Activated T-helper 2 cell treated with anti-CD3 and anti-CD28 coated beads, Interferon-gamma antibody, Interleukin-2, Interleukin-4, amounts not matched to agents 10 μg/mL and 5 μg/mL and 100 μg/mL, durations not matched to agents 14 hours and 24 hours and 36 hours (primary cell): ENCODE data around the gene YAP1. TPM values are rescaled to one million over a fixed set of nuclear protein-coding genes. Genes with fewer than 3 reads are reported as not detected.

Experiments used
- DNase-seq: peaks from one replicate; pipeline ENCODE4 v3.0.0; 2021; ENCODE audit warnings: low spot score
- H3K27ac Mint-ChIP-seq: one replicate; pipeline ENCODE4 v1.8.0; 2021; ENCODE audit warnings: mixed read lengths
- H3K27me3 Mint-ChIP-seq: one replicate; pipeline ENCODE4 v1.8.0; 2021; ENCODE audit warnings: low read depth, mixed read lengths
- H3K36me3 Mint-ChIP-seq: one replicate; pipeline ENCODE4 v1.8.0; 2021; ENCODE audit warnings: low read depth, mixed read lengths
- H3K4me1 Mint-ChIP-seq: one replicate; pipeline ENCODE4 v1.8.0; 2021; ENCODE audit warnings: low read depth, mixed read lengths
- H3K4me3 Mint-ChIP-seq: one replicate; pipeline ENCODE4 v1.8.0; 2021; ENCODE audit warnings: low read depth, mild to moderate bottlenecking, moderate library complexity, mixed read lengths
- H3K9me3 Mint-ChIP-seq: one replicate; pipeline ENCODE4 v1.8.0; 2021; ENCODE audit warnings: mixed read lengths
- intact Hi-C: fragments of 100-400 bp; cut with micrococcal nuclease; formaldehyde crosslinking; loops from one replicate; pipeline ENCODE4 v1.15.1; 2023
- total RNA-seq: library from RNA; stranded (reverse); gene quantifications from 2 replicates; pipeline ENCODE4 v1.2.3, GENCODE V29; 2022

Gene YAP1
- total RNA-seq, 1 donor from 2014 or later, result not detected

DNA sequence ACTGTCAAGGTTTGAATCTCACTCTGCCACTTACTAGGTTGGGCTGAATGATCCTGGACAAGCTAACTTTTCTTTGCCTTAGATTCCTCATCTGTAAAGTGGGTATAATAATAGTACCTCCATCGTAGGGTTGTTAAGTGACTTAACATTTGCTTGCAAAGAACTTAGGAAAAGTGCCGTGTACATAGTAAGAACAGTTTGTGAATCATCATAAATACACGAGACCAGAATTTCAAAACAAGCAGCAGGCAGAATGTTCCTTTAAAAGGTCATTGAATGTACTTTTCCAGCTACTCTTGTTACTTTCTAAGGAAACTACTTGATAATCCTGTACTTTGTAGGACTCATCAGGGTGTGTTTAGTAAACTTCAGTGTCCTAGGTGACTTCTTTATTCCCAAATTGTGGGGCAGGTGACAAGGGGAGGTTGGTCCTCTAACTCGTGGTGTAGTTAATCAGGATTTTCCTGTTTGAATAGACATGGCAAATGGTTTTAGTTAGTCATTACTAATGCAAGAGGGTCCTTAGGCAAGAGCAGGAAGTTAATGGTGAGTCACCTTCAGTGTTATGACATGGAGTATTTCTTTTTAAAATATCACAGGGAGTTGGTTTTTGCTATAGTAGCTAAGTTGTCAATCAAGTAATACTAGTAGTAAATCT is 67.9 kb downstream of the YAP1 start:
- Mint-ChIP-seq H3K27me3 (no peaks in the 10 kb centered on the region), H3K27ac (no peak overlapping the region), H3K4me3 (no peak overlapping the region), H3K36me3 (no peaks in the 10 kb centered on the region), H3K4me1 (no peaks in the 10 kb centered on the region), H3K9me3 (no peaks in the 10 kb centered on the region)
- DNase-seq, result no peak
- intact Hi-C loops, result no loop called here

DNA sequence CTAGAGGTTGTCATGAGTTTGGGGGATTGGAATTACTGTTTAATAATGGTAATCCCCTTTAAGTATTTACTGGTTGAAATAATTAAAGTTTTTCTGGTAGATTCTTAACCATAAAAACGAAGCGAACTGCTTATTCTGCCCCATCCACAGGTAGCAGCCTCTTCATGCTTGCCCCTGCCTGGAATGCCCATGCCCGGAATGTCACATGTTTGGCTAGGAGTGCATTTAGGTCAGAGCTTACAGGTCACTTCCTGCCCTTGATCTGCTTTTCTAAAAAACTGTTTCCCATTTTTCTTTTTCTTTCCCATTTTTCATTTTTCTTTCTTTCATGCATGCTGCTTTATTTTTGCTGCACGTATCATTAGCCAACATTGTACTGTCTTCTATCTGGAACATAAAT is 69.1 kb downstream of the YAP1 start:
- H3K4me1 Mint-ChIP-seq, result no peaks in the 10 kb centered on the region
- H3K36me3 Mint-ChIP-seq, result no peaks in the 10 kb centered on the region
- intact Hi-C loops, result no loop called here
- H3K27ac Mint-ChIP-seq, result no peak overlapping the region
- H3K27me3 Mint-ChIP-seq, result no peaks in the 10 kb centered on the region
- no peaks in the 10 kb centered on the region for H3K9me3 Mint-ChIP-seq
- no peak for DNase-seq
- H3K4me3 Mint-ChIP-seq, result no peak overlapping the region

DNA sequence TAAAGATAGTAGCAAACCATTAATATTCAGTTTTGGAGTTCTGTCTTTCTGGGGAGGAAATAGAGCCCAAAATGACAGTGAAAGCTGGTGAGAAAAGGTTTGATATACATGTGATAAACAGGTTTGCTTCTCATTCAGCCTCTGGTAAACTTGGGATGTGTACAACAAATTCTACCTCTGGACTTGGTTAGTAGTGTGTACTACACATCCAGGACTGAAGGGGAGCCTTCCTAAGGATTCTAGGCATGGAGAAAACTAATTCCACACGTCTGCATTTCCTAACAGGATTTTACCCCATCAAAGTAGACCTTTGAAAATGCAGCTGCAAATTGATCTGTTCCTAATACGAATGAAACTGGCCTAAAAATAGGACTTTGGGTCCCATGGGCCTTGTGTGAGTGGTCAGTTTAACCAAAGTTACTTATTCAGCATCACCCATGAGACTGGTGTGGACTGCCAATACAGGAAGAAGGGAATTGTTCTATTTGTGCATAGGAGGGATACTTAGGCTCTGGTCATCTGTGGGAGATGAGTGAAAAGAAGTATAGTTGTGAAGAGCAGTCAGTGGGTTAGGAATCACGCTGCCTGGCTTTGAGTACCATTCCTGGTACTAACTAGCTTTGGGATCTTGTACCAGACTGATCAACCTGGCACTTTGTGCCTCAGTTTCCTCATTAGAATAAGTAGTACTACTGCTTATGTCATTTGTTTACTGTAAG is 74.2 kb downstream of the YAP1 start:
- Mint-ChIP-seq H3K4me1 (no peaks in the 10 kb centered on the region), H3K9me3 (no peaks in the 10 kb centered on the region), H3K27me3 (peaks cover 3% of the 10 kb centered on the region), H3K4me3 (no peak overlapping the region), H3K36me3 (no peaks in the 10 kb centered on the region), H3K27ac (no peak overlapping the region)
- intact Hi-C loops, result no loop called here
- no peak for DNase-seq

DNA sequence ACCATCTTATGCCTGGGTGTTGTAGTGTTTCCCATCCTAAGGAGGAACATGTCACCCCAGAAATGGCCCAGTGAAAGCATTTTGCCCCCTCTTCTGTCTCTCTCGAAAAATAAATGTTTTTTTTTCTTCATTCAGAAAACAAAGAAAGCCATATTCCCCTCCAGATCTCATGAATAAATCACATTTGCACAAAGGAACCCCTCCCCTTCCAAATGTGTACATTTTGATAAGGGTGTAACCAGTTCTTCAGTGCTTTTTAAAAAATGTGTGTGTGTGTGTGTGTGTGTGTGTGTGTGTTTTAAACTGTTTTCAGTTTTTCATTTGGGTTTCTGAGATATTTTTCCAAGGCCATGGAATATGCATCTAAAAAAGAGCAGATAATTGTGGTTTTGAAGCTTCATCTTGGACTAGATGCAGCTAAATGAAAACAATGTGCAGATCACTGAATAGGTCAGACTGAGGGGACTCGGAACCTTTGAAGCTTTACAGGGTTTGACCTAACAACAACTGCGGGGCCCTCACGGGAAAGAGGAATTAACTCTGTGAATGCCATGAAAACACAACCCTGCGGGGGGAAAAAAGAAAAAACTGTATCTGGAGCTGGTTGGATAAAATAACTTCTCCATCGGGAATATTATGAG is 76.4 kb downstream of the YAP1 start:
- Mint-ChIP-seq H3K27ac (no peak overlapping the region), H3K4me3 (no peak overlapping the region), H3K36me3 (no peaks in the 10 kb centered on the region), H3K9me3 (no peaks in the 10 kb centered on the region), H3K4me1 (no peaks in the 10 kb centered on the region), H3K27me3 (peaks cover 5% of the 10 kb centered on the region)
- intact Hi-C loops, result no loop called here
- DNase-seq, result no peak

DNA sequence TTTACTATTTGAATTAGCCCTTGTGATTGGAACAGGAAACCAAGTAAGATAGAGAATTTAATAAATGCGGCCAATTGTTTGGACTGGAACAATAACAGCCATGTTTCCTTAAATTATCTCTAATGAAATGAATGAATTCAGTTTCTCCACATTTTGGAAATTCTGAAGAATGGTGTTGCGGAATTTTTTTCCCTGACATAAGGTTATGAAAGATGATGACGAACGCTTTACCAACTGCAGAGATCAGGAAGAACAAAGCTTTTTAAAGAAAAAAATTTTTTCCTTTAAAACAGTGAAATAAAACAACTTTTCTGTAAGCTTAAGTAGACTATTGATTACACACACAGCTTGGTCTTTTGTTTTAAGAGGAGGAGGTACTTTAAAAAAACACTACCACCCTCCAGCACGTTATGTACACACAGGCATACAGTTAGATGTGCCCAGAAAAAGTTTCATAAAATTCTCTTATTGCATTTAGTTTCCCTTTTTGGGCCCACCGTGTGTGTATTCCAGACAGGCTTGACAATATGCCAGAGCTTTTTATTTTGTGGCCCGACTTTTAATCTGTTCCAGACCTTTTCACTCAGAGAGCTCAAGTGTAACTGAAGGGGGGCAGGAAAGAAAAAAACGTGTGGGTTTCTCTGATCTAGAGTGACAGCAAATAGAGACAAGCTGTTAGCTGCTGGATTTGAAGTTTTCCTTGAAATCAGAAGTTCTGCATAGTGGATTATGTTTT is 77.3 kb downstream of the YAP1 start:
- DNase-seq, result no peak
- peaks cover 7% of the 10 kb centered on the region for H3K27me3 Mint-ChIP-seq
- no peak overlapping the region for H3K4me3 Mint-ChIP-seq
- H3K4me1 Mint-ChIP-seq, result no peaks in the 10 kb centered on the region
- intact Hi-C loops, result no loop called here
- H3K36me3 Mint-ChIP-seq, result no peaks in the 10 kb centered on the region
- H3K27ac Mint-ChIP-seq, result no peak overlapping the region
- H3K9me3 Mint-ChIP-seq, result no peaks in the 10 kb centered on the region

DNA sequence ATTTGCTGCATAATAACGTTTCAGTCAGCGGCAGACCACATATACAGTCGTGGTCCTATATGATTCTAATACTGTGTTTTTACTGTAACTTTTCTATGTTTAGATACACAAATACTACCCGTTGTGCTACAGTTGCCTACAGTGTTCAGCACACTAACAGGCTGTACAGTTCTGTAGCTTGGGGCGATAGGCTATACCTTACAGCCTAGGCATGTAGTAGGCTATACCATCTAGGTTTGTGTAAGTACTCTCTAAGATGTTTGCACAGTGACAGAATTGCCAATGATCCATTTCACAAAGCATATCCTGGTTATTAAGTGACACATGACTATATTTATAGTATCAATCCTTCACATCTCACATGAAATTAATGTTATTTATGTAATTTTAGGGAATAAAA is 78.2 kb downstream of the YAP1 start:
- no peak overlapping the region for H3K27ac Mint-ChIP-seq
- no peaks in the 10 kb centered on the region for H3K9me3 Mint-ChIP-seq
- no peak overlapping the region for H3K4me3 Mint-ChIP-seq
- peaks cover 7% of the 10 kb centered on the region for H3K27me3 Mint-ChIP-seq
- H3K36me3 Mint-ChIP-seq, result no peaks in the 10 kb centered on the region
- intact Hi-C loops, result no loop called here
- no peaks in the 10 kb centered on the region for H3K4me1 Mint-ChIP-seq
- DNase-seq, result no peak

DNA sequence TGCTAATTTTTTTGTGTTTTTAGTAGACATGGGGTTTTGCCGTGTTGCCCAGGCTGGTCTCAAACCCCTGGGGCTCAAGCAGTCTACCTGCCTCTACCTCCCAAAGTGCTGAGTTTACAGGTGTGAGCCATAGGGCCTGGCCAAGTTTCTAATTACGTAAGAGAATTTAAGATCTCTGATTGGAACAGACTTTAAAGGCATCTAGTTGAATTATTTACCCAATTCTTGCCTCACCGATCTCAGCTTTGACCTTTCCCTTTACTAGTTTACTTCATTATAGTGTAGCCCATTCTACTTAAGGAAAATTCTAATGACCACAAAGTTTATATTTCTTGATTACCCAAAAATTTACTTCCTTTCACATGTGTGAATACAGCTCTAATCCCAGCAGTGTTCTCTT is 81.6 kb downstream of the YAP1 start:
- no peak for DNase-seq
- no peaks in the 10 kb centered on the region for H3K36me3 Mint-ChIP-seq

DNA sequence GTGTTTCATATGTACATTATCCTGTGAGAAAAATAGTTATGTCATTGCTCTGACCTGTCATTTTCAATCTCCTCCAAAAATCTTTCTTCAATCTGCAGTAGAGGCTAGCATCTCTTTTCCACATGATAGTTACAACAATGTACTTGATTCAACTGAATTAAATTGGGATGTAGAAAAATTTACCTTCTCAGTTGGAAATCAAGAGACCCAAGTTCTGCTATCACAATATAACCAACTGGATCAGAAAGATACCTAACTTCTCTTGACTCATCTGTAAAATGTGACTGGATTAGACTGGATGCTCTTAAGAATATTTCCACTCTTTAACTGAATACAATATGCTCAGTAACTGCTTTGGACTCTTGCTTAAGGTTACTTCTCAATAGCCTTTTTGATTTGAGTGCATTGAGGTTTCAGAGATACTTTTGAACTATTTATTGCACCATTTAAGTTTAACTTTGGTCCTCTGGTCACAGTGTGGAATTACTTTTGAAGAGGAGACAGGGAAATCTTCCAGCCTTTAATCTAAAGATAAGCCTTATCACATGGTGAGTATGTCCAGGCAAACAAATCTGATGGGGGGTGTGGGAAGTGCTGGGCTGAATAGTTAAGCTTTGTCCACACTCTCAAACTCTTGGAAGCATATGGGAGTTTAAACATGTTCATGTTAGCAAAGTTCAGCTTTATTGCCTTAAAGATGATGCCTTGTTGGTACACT is 82.3 kb downstream of the YAP1 start:
- H3K9me3 Mint-ChIP-seq, result no peaks in the 10 kb centered on the region
- H3K36me3 Mint-ChIP-seq, result no peaks in the 10 kb centered on the region
- no peak overlapping the region for H3K27ac Mint-ChIP-seq
- DNase-seq, result no peak
- H3K27me3 Mint-ChIP-seq, result peaks cover 6% of the 10 kb centered on the region
- no peaks in the 10 kb centered on the region for H3K4me1 Mint-ChIP-seq
- intact Hi-C loops, result no loop called here
- H3K4me3 Mint-ChIP-seq, result no peak overlapping the region

More for the DNA sequence above, 81.6 kb downstream of the YAP1 start:
- no peak overlapping the region for H3K4me3 Mint-ChIP-seq
- H3K27ac Mint-ChIP-seq, result no peak overlapping the region
- peaks cover 8% of the 10 kb centered on the region for H3K27me3 Mint-ChIP-seq
- no peaks in the 10 kb centered on the region for H3K9me3 Mint-ChIP-seq
- intact Hi-C loops, result no loop called here
- no peaks in the 10 kb centered on the region for H3K4me1 Mint-ChIP-seq

DNA sequence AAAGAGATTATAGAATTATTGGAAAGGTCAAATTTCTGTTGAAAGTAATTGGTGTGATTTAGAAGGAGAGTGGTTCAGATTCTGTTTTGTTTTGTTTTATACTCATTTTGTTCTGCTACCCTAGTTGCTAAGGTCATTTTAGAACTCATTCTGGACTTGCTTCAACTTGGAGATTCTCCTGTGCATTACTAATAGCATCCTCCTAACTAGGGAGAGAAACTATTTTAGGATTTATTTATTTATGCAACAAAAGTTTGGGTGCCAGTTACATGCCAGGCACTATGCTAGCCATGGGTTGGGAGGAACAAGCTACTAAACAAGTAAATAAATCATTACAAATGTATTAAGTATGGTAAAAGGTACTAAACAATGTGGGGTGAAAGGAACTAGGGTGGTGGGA is 84.0 kb downstream of the YAP1 start:
- DNase-seq, result no peak
- H3K4me3 Mint-ChIP-seq, result no peak overlapping the region
- no peaks in the 10 kb centered on the region for H3K9me3 Mint-ChIP-seq
- H3K4me1 Mint-ChIP-seq, result no peaks in the 10 kb centered on the region
- no peak overlapping the region for H3K27ac Mint-ChIP-seq
- H3K27me3 Mint-ChIP-seq, result peaks cover 12% of the 10 kb centered on the region
- no peaks in the 10 kb centered on the region for H3K36me3 Mint-ChIP-seq
- intact Hi-C loops, result no loop called here

DNA sequence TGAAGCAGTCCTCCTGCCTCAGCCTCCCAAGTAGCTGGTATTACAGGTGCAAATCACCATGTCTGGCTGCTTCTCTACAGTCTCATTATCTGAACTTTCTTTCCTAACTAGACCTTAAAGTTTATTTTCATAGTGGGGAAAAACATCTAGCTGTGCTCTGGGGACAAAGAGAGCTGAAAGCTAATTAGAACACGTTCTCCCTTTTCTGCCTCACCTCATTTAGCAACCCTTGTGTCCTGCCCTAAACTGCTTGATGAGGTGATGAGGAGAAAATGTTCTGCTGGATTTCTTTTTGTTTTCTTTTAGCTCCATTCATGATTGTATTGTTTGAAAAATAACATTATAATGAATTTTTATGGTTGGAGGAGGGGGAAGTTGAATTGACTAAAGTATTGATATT is 84.7 kb downstream of the YAP1 start:
- no peaks in the 10 kb centered on the region for H3K36me3 Mint-ChIP-seq
- H3K27ac Mint-ChIP-seq, result no peak overlapping the region
- intact Hi-C loops, result no loop called here
- H3K4me3 Mint-ChIP-seq, result no peak overlapping the region
- peaks cover 11% of the 10 kb centered on the region for H3K27me3 Mint-ChIP-seq
- H3K9me3 Mint-ChIP-seq, result no peaks in the 10 kb centered on the region
- no peaks in the 10 kb centered on the region for H3K4me1 Mint-ChIP-seq
- DNase-seq, result no peak

DNA sequence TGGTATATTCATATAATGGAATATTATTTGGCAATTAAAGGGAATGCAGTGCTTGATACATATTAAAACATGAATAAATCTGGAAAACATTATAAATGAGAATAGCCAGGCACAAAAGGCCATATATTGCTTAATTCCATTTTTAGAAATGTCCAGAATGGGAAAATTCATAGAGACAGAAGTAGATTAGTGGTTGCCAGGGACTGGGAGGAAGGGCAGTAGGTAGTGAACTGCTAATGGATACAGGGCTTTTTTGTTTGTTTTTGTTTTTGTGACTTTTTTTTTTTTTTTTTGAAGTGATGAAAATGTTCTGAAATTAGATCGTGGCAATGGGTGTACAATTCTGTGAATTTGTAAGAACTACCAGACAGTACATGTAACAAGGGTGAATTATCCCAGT is 86.1 kb downstream of the YAP1 start:
- intact Hi-C loops, result no loop called here
- Mint-ChIP-seq H3K4me1 (no peaks in the 10 kb centered on the region), H3K4me3 (no peak overlapping the region), H3K27ac (no peak overlapping the region), H3K9me3 (no peaks in the 10 kb centered on the region), H3K36me3 (no peaks in the 10 kb centered on the region), H3K27me3 (peaks cover 10% of the 10 kb centered on the region)
- no peak for DNase-seq

DNA sequence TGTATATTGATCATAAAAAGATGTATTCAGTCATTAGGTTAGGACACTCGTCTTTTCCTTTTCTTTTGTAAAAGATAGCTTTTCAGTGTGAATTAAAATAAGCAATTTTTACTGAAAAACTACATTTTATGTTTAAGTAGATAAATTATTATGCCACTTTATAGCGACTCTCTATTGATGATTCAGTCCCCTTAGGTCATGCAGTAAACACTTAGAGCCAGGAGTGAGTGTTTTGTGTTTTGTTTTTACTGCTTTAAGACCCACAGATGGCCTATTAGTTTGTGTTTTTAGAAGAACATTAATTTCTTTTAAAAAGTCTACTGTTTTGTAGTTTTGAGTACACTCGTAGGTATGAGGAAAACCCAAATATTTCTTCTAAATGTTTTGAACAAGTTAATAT is 86.6 kb downstream of the YAP1 start:
- no peak overlapping the region for H3K4me3 Mint-ChIP-seq
- H3K4me1 Mint-ChIP-seq, result no peaks in the 10 kb centered on the region
- peaks cover 10% of the 10 kb centered on the region for H3K27me3 Mint-ChIP-seq
- H3K9me3 Mint-ChIP-seq, result no peaks in the 10 kb centered on the region
- H3K27ac Mint-ChIP-seq, result no peak overlapping the region
- DNase-seq, result no peak
- no peaks in the 10 kb centered on the region for H3K36me3 Mint-ChIP-seq
- intact Hi-C loops, result no loop called here
